Measurements from ENCODE around the gene DMBT1.

DNA sequence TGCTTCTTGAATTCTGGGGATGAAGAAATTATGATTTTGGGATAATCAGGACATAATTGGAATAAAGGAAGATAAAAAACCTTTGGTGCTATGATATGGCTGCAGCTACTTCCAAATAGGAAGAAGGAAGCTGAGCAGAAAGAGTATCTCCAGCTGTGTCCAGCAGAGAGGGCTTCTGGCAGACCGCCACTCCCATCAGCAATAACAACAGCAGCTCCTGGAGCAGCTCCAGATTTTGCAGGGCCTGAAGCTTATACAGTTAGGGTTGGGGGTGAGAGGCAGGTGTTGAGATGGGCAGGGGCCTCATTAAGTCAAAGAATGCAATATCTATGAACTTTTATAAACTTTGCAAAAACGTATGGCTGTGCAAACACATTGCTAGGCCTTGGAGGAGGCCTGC, 76.8 kb downstream of the DMBT1 start:
- TF ChIP-seq, protein P1, sequence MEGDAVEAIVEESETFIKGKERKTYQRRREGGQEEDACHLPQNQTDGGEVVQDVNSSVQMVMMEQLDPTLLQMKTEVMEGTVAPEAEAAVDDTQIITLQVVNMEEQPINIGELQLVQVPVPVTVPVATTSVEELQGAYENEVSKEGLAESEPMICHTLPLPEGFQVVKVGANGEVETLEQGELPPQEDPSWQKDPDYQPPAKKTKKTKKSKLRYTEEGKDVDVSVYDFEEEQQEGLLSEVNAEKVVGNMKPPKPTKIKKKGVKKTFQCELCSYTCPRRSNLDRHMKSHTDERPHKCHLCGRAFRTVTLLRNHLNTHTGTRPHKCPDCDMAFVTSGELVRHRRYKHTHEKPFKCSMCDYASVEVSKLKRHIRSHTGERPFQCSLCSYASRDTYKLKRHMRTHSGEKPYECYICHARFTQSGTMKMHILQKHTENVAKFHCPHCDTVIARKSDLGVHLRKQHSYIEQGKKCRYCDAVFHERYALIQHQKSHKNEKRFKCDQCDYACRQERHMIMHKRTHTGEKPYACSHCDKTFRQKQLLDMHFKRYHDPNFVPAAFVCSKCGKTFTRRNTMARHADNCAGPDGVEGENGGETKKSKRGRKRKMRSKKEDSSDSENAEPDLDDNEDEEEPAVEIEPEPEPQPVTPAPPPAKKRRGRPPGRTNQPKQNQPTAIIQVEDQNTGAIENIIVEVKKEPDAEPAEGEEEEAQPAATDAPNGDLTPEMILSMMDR (IDR thresholded peaks at IDR 0.05): no peak
- no peak for TF ChIP-seq POLR2A (IDR thresholded peaks at IDR 0.05)
